ENCODE results near the gene GCN1. TPM values are rescaled to one million over a fixed set of nuclear protein-coding genes. Genes with fewer than 3 reads are reported as not detected.

GCN1 gene
- polyA plus RNA-seq, 1 experiment: 59.7 TPM

DNA sequence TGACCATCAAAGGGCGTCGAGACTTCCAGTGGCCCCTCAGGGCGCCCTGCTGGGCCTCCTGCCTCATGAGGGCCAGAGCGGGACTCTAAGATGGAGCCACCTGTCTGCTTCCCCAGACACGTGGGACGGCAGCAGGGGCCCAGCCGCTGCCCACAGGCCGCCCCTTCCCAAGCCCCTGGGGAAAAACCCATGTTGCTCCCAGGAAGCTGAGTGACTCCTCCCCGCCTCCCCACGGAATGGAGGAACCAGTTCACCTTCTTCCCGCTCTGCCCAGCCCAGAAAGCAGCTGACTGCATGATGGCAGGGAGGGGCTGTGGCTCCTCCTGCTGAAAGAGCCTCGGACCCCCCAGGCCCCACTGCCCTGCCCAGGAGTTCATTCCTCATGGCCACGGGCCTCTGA, 92.9 kb downstream of the GCN1 start:
- ChIA-PET POLR2A (no interaction called here), CTCF (interaction anchor here (1.1 to 1.4 kb wide), 2 partner anchors 9 to 15 kb away, joined by 3 read pairs; no protein-coding TSS in a partner anchor)
- DNase-seq (ENCODE audit: low read depth): no peak
- TF ChIP-seq, protein P1, sequence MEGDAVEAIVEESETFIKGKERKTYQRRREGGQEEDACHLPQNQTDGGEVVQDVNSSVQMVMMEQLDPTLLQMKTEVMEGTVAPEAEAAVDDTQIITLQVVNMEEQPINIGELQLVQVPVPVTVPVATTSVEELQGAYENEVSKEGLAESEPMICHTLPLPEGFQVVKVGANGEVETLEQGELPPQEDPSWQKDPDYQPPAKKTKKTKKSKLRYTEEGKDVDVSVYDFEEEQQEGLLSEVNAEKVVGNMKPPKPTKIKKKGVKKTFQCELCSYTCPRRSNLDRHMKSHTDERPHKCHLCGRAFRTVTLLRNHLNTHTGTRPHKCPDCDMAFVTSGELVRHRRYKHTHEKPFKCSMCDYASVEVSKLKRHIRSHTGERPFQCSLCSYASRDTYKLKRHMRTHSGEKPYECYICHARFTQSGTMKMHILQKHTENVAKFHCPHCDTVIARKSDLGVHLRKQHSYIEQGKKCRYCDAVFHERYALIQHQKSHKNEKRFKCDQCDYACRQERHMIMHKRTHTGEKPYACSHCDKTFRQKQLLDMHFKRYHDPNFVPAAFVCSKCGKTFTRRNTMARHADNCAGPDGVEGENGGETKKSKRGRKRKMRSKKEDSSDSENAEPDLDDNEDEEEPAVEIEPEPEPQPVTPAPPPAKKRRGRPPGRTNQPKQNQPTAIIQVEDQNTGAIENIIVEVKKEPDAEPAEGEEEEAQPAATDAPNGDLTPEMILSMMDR (IDR thresholded peaks at IDR 0.05; ENCODE audit: insufficient read depth, low read depth, low read length): no peak
- no peak overlapping the region for H3K4me3 ChIP-seq (ENCODE audit: low read depth, low read length)
- peaks cover 27% of the 10 kb centered on the region for H3K36me3 ChIP-seq (ENCODE audit: control insufficient read depth, insufficient read depth, low read length)
- no peaks in the 10 kb centered on the region for H3K27me3 ChIP-seq (ENCODE audit: control insufficient read depth, insufficient read depth, low read length)

DNA sequence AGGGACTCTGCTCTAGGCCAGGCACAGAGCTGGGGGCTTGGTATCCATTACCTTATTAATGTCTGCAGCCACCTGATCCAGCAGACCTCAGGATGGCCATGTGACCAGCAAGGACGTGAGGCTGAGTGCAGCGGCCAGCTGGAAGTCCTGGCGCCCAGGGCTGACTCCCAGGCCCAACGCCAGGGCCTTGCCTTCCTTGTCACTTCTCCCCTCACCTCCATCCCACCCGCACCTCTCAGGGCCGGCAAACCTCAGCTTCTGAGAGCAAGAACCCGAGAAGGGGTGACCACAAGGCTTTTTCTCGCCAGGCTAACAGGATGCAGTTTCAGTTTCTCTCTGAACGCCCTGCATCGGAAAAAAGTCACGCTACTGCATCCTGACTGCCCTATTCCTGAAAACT, 93.3 kb downstream of the GCN1 start:
- ChIA-PET POLR2A (no interaction called here), CTCF (interaction anchor here (1.4 kb wide), 1 partner anchor 10 kb away, joined by 3 read pairs; no protein-coding TSS in a partner anchor)
- Histone ChIP-seq H3K27me3 (ENCODE audit: control insufficient read depth, insufficient read depth, low read length) (no peaks in the 10 kb centered on the region), H3K4me3 (ENCODE audit: low read depth, low read length) (no peak overlapping the region), H3K36me3 (ENCODE audit: control insufficient read depth, insufficient read depth, low read length) (peaks cover 27% of the 10 kb centered on the region)
- DNase-seq (ENCODE audit: low read depth): no peak
- TF ChIP-seq, protein P1 (IDR thresholded peaks at IDR 0.05; ENCODE audit: insufficient read depth, low read depth, low read length): no peak

DNA sequence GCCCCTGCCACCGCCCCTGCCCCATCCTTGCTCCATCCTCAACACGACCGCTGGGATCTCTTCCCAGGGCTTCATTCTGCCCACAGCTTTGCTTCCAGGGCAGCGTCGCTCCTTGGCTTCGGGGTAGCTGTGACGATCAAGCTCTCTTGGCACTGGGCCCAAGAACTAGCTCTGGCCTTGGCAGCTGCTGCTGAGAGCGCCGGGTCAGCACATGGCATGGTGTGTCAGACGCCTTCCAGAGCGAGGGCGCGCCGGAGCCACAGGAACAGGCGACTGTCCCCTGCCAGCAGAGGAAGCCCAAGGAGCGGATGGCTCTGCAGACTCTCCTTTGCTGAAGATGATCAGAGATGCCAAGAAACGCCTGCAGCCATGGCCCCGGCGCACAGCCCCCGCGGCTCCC, 93.9 kb downstream of the GCN1 start:
- ChIA-PET CTCF (interaction anchor here (1.4 kb wide), 1 partner anchor 10 kb away, joined by 3 read pairs; no protein-coding TSS in a partner anchor), POLR2A (no interaction called here)
- H3K36me3 ChIP-seq (ENCODE audit: control insufficient read depth, insufficient read depth, low read length): peaks cover 31% of the 10 kb centered on the region
- no peak overlapping the region for H3K4me3 ChIP-seq (ENCODE audit: low read depth, low read length)
- TF ChIP-seq, protein P1 (IDR thresholded peaks at IDR 0.05; ENCODE audit: insufficient read depth, low read depth, low read length): no peak
- no peak for DNase-seq (ENCODE audit: low read depth)
- no peaks in the 10 kb centered on the region for H3K27me3 ChIP-seq (ENCODE audit: control insufficient read depth, insufficient read depth, low read length)

DNA sequence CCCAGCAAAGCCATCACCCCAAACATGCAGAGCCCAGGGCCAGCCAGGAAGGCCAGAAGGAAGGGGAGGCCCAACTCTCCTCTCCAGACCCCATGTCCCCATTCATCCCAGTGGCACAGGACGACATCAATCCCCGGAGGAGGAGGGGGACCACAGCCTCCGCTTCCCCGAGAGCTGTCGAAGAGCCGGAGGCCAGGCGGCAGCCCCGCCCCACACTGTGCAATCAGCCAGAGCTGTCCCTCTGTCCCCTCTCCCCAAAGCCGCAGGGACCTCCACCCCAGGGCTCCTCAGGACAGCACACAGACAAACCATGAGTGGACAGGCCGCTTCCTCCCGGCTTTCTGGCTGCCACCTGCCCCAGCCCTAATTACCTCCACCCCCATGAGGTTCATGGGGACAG, 94.8 kb downstream of the GCN1 start:
- POLR2A ChIA-PET: no interaction called here
- DNase-seq (ENCODE audit: low read depth): no peak

DNA sequence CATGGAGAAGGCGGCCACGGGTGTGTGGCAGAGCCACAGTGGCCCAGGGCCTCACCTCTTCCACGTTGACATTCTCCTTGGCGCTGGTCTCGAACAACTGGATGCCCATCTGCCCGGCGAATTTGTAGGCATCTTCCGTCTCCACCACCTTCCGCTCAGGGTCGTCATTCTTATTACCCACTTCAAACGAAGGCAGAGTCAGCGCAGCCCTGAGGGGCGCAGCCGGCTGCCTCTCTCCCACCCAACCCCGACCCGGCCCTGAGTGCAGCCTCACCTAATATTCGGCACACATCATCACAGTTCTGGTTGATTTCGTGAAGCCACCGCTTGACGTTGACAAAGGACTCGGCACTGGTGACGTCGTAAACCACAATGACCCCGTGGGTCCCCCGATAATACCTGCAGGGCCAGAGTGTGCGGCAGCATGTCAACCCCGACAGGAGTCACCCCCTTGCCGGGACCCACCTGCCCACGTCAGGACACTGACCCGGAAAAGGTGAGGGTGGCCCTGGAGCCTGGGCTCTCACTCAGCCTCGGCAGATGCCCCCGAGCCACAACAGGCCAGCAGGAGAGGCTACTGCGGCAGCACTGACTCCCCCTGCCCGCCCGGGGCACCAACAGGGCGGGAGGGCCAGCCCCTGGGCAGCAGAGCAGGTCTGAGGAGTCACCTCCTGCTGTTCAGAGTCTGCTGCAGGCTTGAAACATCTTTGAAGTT, 95.6 kb downstream of the GCN1 start:
- H3K27me3 ChIP-seq (ENCODE audit: control insufficient read depth, insufficient read depth, low read length): no peaks in the 10 kb centered on the region
- no peak for DNase-seq (ENCODE audit: low read depth)
- TF ChIP-seq, protein P1 (IDR thresholded peaks at IDR 0.05; ENCODE audit: insufficient read depth, low read depth, low read length): no peak
- peaks cover 32% of the 10 kb centered on the region for H3K36me3 ChIP-seq (ENCODE audit: control insufficient read depth, insufficient read depth, low read length)
- ChIA-PET CTCF (no interaction called here), POLR2A (no interaction called here)
- no peak overlapping the region for H3K4me3 ChIP-seq (ENCODE audit: low read depth, low read length)

More for the DNA sequence above, 94.8 kb downstream of the GCN1 start:
- CTCF ChIA-PET: no interaction called here
- H3K27me3 ChIP-seq (ENCODE audit: control insufficient read depth, insufficient read depth, low read length): no peaks in the 10 kb centered on the region
- no peak overlapping the region for H3K4me3 ChIP-seq (ENCODE audit: low read depth, low read length)
- TF ChIP-seq, protein P1 (IDR thresholded peaks at IDR 0.05; ENCODE audit: insufficient read depth, low read depth, low read length): no peak
- H3K36me3 ChIP-seq (ENCODE audit: control insufficient read depth, insufficient read depth, low read length): peaks cover 30% of the 10 kb centered on the region

Data from BJ (cell line).